NCI-H1048 (cell line): Measurements from ENCODE around the gene WDR82.

Experiments
- DNase-seq: peaks from one replicate; lab custom pipeline; 2025; lab: John Stamatoyannopoulos, UW

Gene WDR82

DNA sequence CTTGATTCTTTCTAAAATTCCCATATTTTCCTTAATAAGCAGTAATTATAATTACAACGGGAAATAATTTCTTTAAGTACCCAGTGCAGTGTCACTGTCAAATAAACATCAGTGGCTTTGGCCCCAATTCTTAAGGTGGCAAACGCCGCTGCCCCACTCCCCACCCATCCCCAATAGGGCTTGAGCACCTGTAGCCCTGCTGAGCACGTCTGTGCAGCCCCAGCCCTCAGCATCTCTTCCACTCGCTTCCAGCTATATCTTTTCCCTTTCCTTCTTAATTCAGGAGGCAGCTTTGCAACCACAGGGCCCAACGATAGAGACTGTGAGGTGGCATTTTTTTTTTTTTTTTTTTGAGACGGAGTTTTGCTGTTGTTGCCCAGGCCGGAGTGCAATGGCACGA lies 23.8 kb downstream of the WDR82 start:
- DNase-seq, result no peak

- DNase-seq, result no peak
These were observed 24.8 kb downstream of the WDR82 start for GRCh38 chr3:52253314-52254304.

- no peak for DNase-seq
These were observed 28.3 kb downstream of the WDR82 start for GRCh38 chr3:52250122-52250521.

GRCh38 chr3:52249683-52250082 lies 28.8 kb downstream of the WDR82 start:
- DNase-seq, result no peak

- no peak for DNase-seq
These were observed 29.5 kb downstream of the WDR82 start for GRCh38 chr3:52248816-52249547.

DNA sequence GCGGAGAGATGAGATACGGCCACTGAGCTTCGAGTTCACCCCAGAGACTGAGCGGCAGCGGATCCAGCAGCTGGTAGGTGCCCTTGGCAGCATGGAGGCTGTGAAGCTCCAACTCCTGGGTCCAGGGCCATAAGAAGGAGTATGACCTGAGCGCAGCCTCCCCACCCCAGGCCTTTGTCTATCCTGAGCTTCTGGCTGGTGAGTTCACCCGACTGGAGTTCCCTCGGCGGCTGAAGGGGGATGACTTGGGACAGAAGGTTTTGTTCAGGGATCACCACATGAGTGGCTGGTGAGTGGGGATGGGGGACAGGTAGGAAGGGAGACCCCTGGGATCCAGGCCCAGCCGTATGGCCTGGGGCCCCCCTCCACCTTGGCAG lies 30.3 kb downstream of the WDR82 start:
- DNase-seq, result no peak

DNA sequence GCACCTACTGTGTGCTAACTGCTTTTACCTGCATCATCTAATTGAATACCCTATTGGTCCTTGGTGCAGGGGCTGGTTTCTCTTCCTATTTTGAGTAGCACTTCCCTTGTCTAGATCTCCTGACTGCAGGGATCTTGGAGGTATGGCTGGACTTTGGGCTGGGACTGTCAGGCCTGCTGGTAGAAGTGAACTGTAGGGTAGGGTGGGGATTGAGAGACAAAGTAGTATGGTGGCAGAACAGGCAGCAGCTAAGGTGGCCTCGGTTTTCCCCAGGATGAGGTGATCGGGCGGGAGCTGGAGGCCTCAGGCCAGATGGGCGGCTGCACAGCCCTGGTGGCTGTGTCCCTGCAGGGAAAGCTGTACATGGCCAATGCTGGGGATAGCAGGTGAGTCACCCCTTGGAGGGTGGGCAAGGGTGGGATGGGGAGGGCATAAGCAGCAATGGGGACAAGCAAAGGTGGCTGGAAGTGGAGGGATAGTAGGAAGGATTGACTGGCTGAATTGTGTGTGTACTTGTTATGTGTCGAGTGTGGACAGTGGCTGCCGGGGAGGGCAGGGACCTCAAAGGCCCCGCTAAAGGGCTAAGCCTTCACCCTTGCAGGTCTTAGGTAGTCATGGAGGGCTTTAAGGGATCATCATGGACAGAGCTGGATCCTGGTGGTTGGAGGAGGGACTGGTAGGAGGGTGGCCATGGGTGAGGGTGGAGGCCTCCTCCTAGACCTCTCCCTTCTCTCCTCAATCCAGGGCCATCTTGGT lies 30.9 kb downstream of the WDR82 start:
- DNase-seq, result no peak

DNA sequence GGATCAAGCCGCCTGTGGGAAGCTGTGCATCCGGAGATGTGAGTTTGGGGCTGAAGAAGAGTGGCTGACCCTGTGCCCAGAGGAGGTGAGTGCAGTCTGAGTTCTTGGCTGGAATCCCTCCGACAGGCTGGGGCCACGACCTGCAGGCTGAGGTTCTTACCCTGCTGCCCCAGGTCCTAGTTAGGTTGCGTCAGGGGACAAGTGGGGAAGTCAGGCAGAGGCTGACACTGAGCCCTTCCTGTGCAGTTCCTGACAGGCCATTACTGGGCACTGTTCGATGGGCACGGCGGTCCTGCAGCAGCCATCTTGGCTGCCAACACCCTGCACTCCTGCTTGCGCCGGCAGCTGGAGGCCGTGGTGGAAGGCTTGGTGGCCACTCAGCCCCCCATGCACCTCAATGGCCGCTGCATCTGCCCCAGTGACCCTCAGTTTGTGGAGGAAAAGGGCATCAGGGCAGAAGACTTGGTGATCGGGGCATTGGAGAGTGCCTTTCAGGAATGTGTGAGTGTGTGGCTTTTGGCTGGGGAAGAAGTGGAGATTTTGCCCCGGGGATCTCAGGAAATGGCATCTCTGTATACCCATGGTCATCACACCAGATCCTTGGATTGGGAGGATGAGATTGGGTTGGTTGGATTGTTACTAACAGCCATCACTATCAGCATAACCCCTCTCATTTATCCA lies 31.6 kb downstream of the WDR82 start:
- no peak for DNase-seq

GRCh38 chr3:52246264-52246620 lies 32.2 kb downstream of the WDR82 start:
- no peak for DNase-seq

GRCh38 chr3:52245322-52246263 lies 32.9 kb downstream of the WDR82 start, which contains the start of gene PPM1M:
PPM1M (plus strand) TSS chr3:52245759; CDS start chr3:52245825, 66 bp downstream.
- DNase-seq, result no peak

- no peak for DNase-seq
These were observed 34.4 kb downstream of the WDR82 start for GRCh38 chr3:52243791-52244628.

DNA sequence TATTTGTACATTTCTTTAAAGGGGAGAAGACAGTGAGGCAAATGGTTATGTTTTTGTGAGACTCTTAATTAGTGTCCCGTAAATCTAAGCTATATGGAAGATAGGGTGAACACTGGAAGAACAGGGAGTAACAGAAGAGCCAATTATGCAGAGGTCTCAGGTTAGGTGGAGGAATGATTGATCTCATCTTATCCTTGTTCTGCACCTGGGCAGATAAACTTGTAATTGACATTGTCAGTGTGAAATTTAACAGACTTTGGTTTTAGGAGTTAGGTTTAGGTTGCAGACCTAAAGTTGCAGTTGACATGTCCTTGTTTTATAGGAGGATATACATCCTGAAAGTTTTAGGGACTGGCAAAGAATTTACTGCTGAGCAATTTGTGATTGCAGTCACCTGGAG lies 36.4 kb downstream of the WDR82 start:
- no peak for DNase-seq

GRCh38 chr3:52240886-52241370 lies 37.5 kb downstream of the WDR82 start:
- no peak for DNase-seq

DNA sequence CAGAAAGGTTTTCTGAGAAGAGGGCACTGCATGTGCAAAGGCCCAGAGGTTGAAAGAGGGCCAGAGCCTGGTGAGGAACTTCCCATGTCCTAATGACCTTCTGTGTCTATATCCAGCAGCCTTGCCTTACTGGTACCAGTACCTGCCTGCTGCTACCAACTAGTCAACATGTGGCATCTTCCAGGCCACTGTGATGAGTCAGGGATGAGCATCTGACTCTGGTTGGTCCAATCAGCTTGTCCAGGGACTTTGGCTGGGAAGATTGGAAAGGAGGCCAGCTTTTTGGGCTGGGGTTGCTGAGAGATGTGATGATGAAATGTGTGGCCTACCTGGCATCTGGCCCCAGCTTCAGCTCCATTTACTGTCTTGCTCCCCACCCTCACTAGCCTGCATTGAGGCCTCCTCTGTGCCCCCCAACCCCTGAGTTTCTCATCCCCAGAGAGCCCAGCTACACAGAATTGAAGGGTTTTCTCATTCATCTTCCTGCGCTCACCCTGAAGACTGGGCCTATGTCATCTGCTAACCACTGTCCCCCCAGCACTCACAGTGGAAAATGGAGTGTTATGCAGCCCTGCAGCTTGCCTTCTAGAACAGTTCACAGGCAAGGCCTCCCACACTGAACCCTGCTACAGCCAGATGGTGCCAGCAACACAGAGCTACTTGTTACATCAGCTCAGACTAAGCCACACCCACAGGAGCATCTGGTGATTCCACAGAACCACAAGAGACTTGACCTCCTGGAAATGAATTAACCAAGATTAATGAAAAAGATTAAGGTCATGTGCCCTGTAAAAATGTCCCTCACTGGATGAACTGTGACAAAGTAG lies 38.2 kb downstream of the WDR82 start:
- DNase-seq, result no peak

- peak; percentile 48 for DNase-seq
These were observed 39.4 kb downstream of the WDR82 start, which contains the start of gene TWF2 for GRCh38 chr3:52238761-52239701. TWF2 (minus strand) TSS chr3:52239158; CDS start chr3:52239016, 142 bp downstream.

DNA sequence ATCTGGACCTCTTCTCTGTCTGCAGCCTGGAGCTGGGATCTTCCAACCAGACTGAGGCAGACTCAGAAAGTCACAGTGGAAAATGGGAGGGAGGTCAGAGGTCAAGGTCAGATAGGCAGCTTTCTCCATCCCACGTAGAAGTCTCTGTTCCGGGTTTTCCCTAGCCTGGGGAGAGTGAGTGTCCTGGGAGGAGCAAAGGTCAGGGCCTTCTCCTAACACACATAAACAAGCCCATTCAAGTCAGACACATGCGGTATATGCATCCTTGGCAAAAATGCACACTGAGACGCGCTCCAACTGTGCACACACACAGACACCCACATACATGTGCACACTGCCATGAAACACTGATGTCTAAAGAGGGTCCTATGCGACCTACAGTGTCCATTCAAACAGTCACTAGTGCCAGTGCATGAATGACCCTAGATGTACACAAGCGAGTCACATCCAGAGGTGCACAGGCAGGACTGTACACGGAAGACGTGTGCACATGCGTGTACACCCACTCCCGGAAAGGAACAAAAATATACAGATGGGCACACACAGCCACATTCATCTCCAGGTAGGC lies 40.2 kb downstream of the WDR82 start:
- no peak for DNase-seq

- no peak for DNase-seq
These were observed 40.7 kb downstream of the WDR82 start for GRCh38 chr3:52237657-52238172.
